Keratinocyte (primary cell): ENCODE measurements around the gene ZNF526. TPM values are rescaled to one million over a fixed set of nuclear protein-coding genes. Genes with fewer than 3 reads are reported as not detected.

Experiments
- DNase-seq: peaks from one replicate; pipeline ENCODE4 v3.0.0-alpha.2; 2011; ENCODE audit warnings: low read depth, missing footprints, low spot score
- FAIRE-seq: peaks from 2 replicates; lab custom pipeline; 2011; peaks lifted over from hg19 to GRCh38; lab: Jason Lieb, UNC
- H2AFZ ChIP-seq: 2 replicates; pipeline ENCODE4 v1.6.0; 2012; ENCODE audit warnings: low read length, control low read depth, inconsistent platforms; ENCODE audit not compliant: control insufficient read depth
- H3K27ac ChIP-seq: 2 replicates; pipeline ENCODE4 v1.5.1; 2011; ENCODE audit warnings: low read length; ENCODE audit not compliant: control insufficient read depth, insufficient read depth
- H3K27me3 ChIP-seq: 3 replicates; pipeline ENCODE4 v1.6.0; 2011; ENCODE audit warnings: low read length; ENCODE audit not compliant: control insufficient read depth, insufficient read depth; ENCODE audit errors: extremely low read depth
- H3K36me3 ChIP-seq, 2 experiments: 2 replicates in 1 of 2; 3 replicates in 1 of 2; pipeline ENCODE4 v1.5.1; 2011; ENCODE audit warnings: low read length in 2 of 2, mild to moderate bottlenecking in 1 of 2; ENCODE audit not compliant: control insufficient read depth in 2 of 2, insufficient read depth in 2 of 2; ENCODE audit errors: extremely low read depth in 1 of 2
- H3K4me1 ChIP-seq: 3 replicates; pipeline ENCODE4 v1.5.1; 2011; ENCODE audit warnings: low read length; ENCODE audit not compliant: control insufficient read depth, insufficient read depth; ENCODE audit errors: extremely low read depth
- H3K4me2 ChIP-seq: 3 replicates; pipeline ENCODE4 v1.6.0; 2011; ENCODE audit warnings: low read depth, low read length; ENCODE audit not compliant: control insufficient read depth, insufficient read depth; ENCODE audit errors: extremely low read depth
- H3K4me3 ChIP-seq, 3 experiments: fragments of 200-600 bp in 1 of 3; sonication (generic) in 1 of 3; 2 replicates in 2 of 3; 3 replicates in 1 of 3; pipeline ENCODE4 v1.5.1; 2011 to 2016; ENCODE audit warnings: low read length in 3 of 3, mild to moderate bottlenecking in 3 of 3, control low read depth in 2 of 3, inconsistent platforms in 1 of 3, low read depth in 1 of 3, mixed read lengths in 1 of 3, mixed run types in 1 of 3, moderate library complexity in 1 of 3; ENCODE audit not compliant: control insufficient read depth in 2 of 3, insufficient read depth in 2 of 3; ENCODE audit errors: extremely low read depth in 1 of 3
- H3K79me2 ChIP-seq: 2 replicates; pipeline ENCODE4 v1.6.0; 2012; ENCODE audit warnings: low read length; ENCODE audit not compliant: control insufficient read depth, insufficient read depth
- H3K9ac ChIP-seq: 3 replicates; pipeline ENCODE4 v1.6.0; 2011; ENCODE audit warnings: low read length; ENCODE audit not compliant: control insufficient read depth, insufficient read depth; ENCODE audit errors: extremely low read depth
- H3K9me1 ChIP-seq: 3 replicates; pipeline ENCODE4 v1.6.0; 2011; ENCODE audit warnings: low read length; ENCODE audit not compliant: control insufficient read depth, insufficient read depth; ENCODE audit errors: extremely low read depth
- H3K9me3 ChIP-seq: 2 replicates; pipeline ENCODE4 v1.5.1; 2012; ENCODE audit warnings: low read depth, low read length; ENCODE audit not compliant: control insufficient read depth
- H4K20me1 ChIP-seq: 3 replicates; pipeline ENCODE4 v1.6.0; 2011; ENCODE audit warnings: low read length; ENCODE audit not compliant: control insufficient read depth, insufficient read depth; ENCODE audit errors: extremely low read depth
- EZH2 ChIP-seq: IDR thresholded peaks from one replicate; pipeline ENCODE4 v1.6.1; 2012; ENCODE audit warnings: inconsistent platforms, mild to moderate bottlenecking, low read length, moderate library complexity
- dilution Hi-C: fragments of 300-500 bp; cut with MboI; formaldehyde crosslinking; loops from one replicate; pipeline ENCODE4 v1.7.0; 2020; ENCODE audit warnings: low sequenced_read_pairs; ENCODE audit not compliant: extremely low pct_ligation_motif_present
- polyA plus RNA-seq, 5 experiments: library from polyadenylated mRNA; depleted of rRNA in 3 of 5; stranded (reverse) in 3 of 5; stranded (forward) in 1 of 5; unstranded in 1 of 5; fragments of >200 nt; gene quantifications; 1 replicate in 1 of 5; 2 replicates in 3 of 5; 3 replicates in 1 of 5; pipeline versions ENCODE4 v1.2.1 to v1.2.3, GENCODE V29; 2011 to 2012; ENCODE audit warnings: missing spikeins in 2 of 5, low read depth in 1 of 5, low replicate concordance in 1 of 5
- TF ChIP-seq, protein P1 (sequence below), 3 experiments: IDR thresholded peaks in 1 of 3; conservative IDR thresholded peaks in 1 of 3; optimal IDR thresholded peaks in 1 of 3; 2 replicates in 2 of 3; 3 replicates in 1 of 3; pipeline versions ENCODE3 to v1.5.1; 2011; ENCODE audit warnings: low read length in 3 of 3, mild to moderate bottlenecking in 3 of 3, moderate library complexity in 2 of 3, control low read depth in 1 of 3, inconsistent platforms in 1 of 3; ENCODE audit not compliant: insufficient read depth in 2 of 3; ENCODE audit errors: extremely low read depth in 1 of 3

Gene ZNF526
- polyA plus RNA-seq, 1 donor (not counting 4 experiments of a cell fraction or from before 2014, with no cell fraction given) = 5.4 TPM

DNA sequence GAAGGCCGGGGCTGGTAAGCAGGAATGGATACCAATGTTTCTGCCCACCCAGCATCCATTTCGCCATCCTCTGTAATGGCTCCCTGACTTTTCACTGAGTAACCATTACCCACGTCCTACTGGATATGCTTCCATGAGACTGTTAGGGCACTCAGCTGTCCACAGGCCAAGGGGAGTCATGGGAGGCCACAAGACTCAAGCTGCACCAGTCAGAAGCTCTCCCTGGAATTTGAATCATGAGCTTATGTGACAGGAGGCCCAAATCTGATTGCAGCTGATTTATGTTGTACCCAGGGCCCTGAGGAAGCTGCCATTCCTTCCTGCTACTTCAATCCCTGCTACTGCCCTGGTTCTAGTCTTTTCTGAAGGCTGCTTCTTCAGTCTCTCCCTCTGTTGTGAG, 31.0 kb upstream of the ZNF526 start:
- dilution Hi-C loops = no loop called here
- Histone ChIP-seq H4K20me1 (no peaks in the 10 kb centered on the region), H3K4me1 (peaks cover 27% of the 10 kb centered on the region), H3K27me3 (no peaks in the 10 kb centered on the region), H3K27ac (no peak overlapping the region), H3K9me1 (no peaks in the 10 kb centered on the region), H3K9me3 (peaks cover 2% of the 10 kb centered on the region), H3K79me2 (no peaks in the 10 kb centered on the region), H3K4me3 (no peak overlapping the region), H3K9ac (no peak overlapping the region), H3K36me3 (no peaks in the 10 kb centered on the region), H2AFZ (no peak overlapping the region), H3K4me2 (no peak overlapping the region)
- TF ChIP-seq EZH2 = no peak
- TF ChIP-seq, protein P1, sequence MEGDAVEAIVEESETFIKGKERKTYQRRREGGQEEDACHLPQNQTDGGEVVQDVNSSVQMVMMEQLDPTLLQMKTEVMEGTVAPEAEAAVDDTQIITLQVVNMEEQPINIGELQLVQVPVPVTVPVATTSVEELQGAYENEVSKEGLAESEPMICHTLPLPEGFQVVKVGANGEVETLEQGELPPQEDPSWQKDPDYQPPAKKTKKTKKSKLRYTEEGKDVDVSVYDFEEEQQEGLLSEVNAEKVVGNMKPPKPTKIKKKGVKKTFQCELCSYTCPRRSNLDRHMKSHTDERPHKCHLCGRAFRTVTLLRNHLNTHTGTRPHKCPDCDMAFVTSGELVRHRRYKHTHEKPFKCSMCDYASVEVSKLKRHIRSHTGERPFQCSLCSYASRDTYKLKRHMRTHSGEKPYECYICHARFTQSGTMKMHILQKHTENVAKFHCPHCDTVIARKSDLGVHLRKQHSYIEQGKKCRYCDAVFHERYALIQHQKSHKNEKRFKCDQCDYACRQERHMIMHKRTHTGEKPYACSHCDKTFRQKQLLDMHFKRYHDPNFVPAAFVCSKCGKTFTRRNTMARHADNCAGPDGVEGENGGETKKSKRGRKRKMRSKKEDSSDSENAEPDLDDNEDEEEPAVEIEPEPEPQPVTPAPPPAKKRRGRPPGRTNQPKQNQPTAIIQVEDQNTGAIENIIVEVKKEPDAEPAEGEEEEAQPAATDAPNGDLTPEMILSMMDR (optimal IDR thresholded peaks at IDR 0.05 in 1 of 3, IDR thresholded peaks at IDR 0.05 in 1 of 3, conservative IDR thresholded peaks at IDR 0.05 in 1 of 3; ENCODE audit: extremely low read depth in 1 of 3, insufficient read depth in 2 of 3, low read length in 3 of 3) = no peak
- FAIRE-seq = no peak
- no peak for DNase-seq

DNA sequence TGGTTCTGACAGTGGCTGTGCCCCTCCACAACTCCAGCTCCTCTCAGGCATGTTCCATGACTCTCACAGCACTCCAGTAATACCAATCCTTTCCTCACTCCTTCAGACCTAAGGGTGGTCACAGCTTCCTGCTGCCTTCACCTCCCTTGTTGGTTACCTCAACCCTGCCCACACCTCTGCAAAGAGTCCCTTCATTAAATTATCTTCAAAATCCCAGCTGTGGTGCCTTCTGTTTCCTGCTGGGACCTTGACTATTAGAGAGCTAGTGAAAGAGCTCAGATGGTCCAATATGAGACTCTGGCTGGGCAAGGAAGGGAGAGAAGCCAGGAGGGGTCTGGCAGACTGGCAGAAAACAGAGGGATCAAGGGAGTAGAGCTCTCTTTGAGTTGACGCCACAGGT, 28.8 kb upstream of the ZNF526 start:
- no peak for DNase-seq
- dilution Hi-C loops = no loop called here
- peak overlapping the region; percentile 40 for H3K9ac ChIP-seq
- peaks cover 17% of the 10 kb centered on the region for H3K4me1 ChIP-seq
- H3K9me3 ChIP-seq = peaks cover 2% of the 10 kb centered on the region
- H3K4me3 ChIP-seq = no peak overlapping the region
- TF ChIP-seq EZH2 = no peak
- TF ChIP-seq, protein P1 (optimal IDR thresholded peaks at IDR 0.05 in 1 of 3, IDR thresholded peaks at IDR 0.05 in 1 of 3, conservative IDR thresholded peaks at IDR 0.05 in 1 of 3; ENCODE audit: extremely low read depth in 1 of 3, insufficient read depth in 2 of 3, low read length in 3 of 3) = no peak
- H3K27me3 ChIP-seq = no peaks in the 10 kb centered on the region
- no peaks in the 10 kb centered on the region for H4K20me1 ChIP-seq
- no peak overlapping the region for H2AFZ ChIP-seq
- peak overlapping the region; percentile 42 for H3K4me2 ChIP-seq
- peak overlapping the region; percentile 51 for H3K27ac ChIP-seq
- H3K79me2 ChIP-seq = no peaks in the 10 kb centered on the region
- no peaks in the 10 kb centered on the region for H3K9me1 ChIP-seq
- peak; percentile 41 for FAIRE-seq
- peaks cover 0 to 2% of the 10 kb centered on the region in 2 experiments for H3K36me3 ChIP-seq
